Stimulated activated CD8-positive, alpha-beta memory T cell treated with anti-CD3 and anti-CD28 coated beads, Interleukin-4, amount 100 ng/mL, for 1 hour (primary cell): ENCODE measurements around the gene SPNS2.

Source experiments
- DNase-seq, 2 donors: peaks; one replicate each; pipeline ENCODE4 v3.0.0-alpha.2; 2020; ENCODE audit warnings: low read depth in 2 of 2, low spot score in 1 of 2

Gene SPNS2

GRCh38 chr17:4520060-4520893 lies 21.6 kb downstream of the SPNS2 start:
- DNase-seq = no peak

- DNase-seq = no peak
Measured at GRCh38 chr17:4520894-4521600, 22.4 kb downstream of the SPNS2 start.

- DNase-seq = no peak
Measured at GRCh38 chr17:4522661-4523060, 24.0 kb downstream of the SPNS2 start.

- no peak for DNase-seq
Measured at GRCh38 chr17:4523946-4524345, 25.3 kb downstream of the SPNS2 start.

GRCh38 chr17:4525691-4526397 lies 27.2 kb downstream of the SPNS2 start:
- DNase-seq = no peak

GRCh38 chr17:4527134-4527533 lies 28.5 kb downstream of the SPNS2 start:
- DNase-seq = no peak

GRCh38 chr17:4527566-4528125 lies 29.0 kb downstream of the SPNS2 start:
- DNase-seq = no peak

- no peak for DNase-seq
Measured at GRCh38 chr17:4529533-4530152, 31.0 kb downstream of the SPNS2 start.

GRCh38 chr17:4530799-4531730 lies 32.4 kb downstream of the SPNS2 start:
- DNase-seq = no peak

GRCh38 chr17:4531988-4532736 lies 33.5 kb downstream of the SPNS2 start:
- DNase-seq = no peak

GRCh38 chr17:4532860-4533522 lies 34.3 kb downstream of the SPNS2 start:
- no peak for DNase-seq

GRCh38 chr17:4533523-4534504 lies 35.1 kb downstream of the SPNS2 start:
- DNase-seq = no peak

- no peak for DNase-seq
Measured at GRCh38 chr17:4534515-4534914, 35.8 kb downstream of the SPNS2 start.

GRCh38 chr17:4534928-4535666 lies 36.4 kb downstream of the SPNS2 start:
- DNase-seq = no peak

- no peak for DNase-seq
Measured at GRCh38 chr17:4535667-4536258, 37.1 kb downstream of the SPNS2 start.

GRCh38 chr17:4536259-4536741 lies 37.6 kb downstream of the SPNS2 start:
- DNase-seq = no peak
